ENCODE measurements around the gene CDHR5. TPM values are rescaled to one million over a fixed set of nuclear protein-coding genes. Genes with fewer than 3 reads are reported as not detected.

CDHR5 gene
- total RNA-seq, 3 donors from 2014 or later, result 6.2 TPM; not detected in 2

GRCh38 chr11:617912-618682, 6.7 kb downstream of the CDHR5 start:
- TF ChIP-seq POLR2A (IDR thresholded peaks at IDR 0.05), result no peak
- no peak for TF ChIP-seq CTCF (IDR thresholded peaks at IDR 0.05)
- no peak for TF ChIP-seq POLR2AphosphoS5 (IDR thresholded peaks at IDR 0.05)
- H3K27ac ChIP-seq, result no peak overlapping the region
- H3K27me3 ChIP-seq, result no peaks in the 10 kb centered on the region
- H3K4me1 ChIP-seq, result peaks cover 10 to 13% of the 10 kb centered on the region in 2 donors
- intact Hi-C loops (cut with DNase I; ENCODE audit: low total_unique reads), result no loop called here
- H3K4me3 ChIP-seq, result no peak overlapping the region
- DNase-seq (ENCODE audit: low spot score in 2 of 2), result no peak
- no peaks in the 10 kb centered on the region for H3K9me3 ChIP-seq
- no peaks in the 10 kb centered on the region for H3K36me3 ChIP-seq

GRCh38 chr11:617199-617911, 7.4 kb downstream of the CDHR5 start:
- no peak for DNase-seq (ENCODE audit: low spot score in 2 of 2)
- H3K27ac ChIP-seq, result no peak overlapping the region
- no peak for TF ChIP-seq POLR2AphosphoS5 (IDR thresholded peaks at IDR 0.05)
- TF ChIP-seq POLR2A (IDR thresholded peaks at IDR 0.05), result no peak
- TF ChIP-seq CTCF (IDR thresholded peaks at IDR 0.05), result no peak
- H3K9me3 ChIP-seq, result no peaks in the 10 kb centered on the region
- intact Hi-C loops (cut with DNase I; ENCODE audit: low total_unique reads), result no loop called here
- H3K4me3 ChIP-seq, result no peak overlapping the region
- no peaks in the 10 kb centered on the region for H3K27me3 ChIP-seq
- H3K36me3 ChIP-seq, result no peaks in the 10 kb centered on the region
- peaks cover 10 to 13% of the 10 kb centered on the region in 2 donors for H3K4me1 ChIP-seq

GRCh38 chr11:616320-617198, 8.2 kb downstream of the CDHR5 start:
- DNase-seq (ENCODE audit: low spot score in 2 of 2), result no peak
- peak overlapping the region; percentile 71 to 76 (median 73) for H3K4me3 ChIP-seq
- H3K4me1 ChIP-seq, result peaks cover 10 to 13% of the 10 kb centered on the region in 2 donors
- H3K36me3 ChIP-seq, result no peaks in the 10 kb centered on the region
- H3K9me3 ChIP-seq, result no peaks in the 10 kb centered on the region
- H3K27me3 ChIP-seq, result no peaks in the 10 kb centered on the region
- H3K27ac ChIP-seq, result peak overlapping the region; percentile 92 to 99
- intact Hi-C loops (cut with DNase I; ENCODE audit: low total_unique reads), result loop anchor here (1.0 kb wide), 1 partner anchor 14 kb away; no protein-coding TSS in a partner anchor
- TF ChIP-seq CTCF (IDR thresholded peaks at IDR 0.05), result no peak
- no peak for TF ChIP-seq POLR2AphosphoS5 (IDR thresholded peaks at IDR 0.05)
- no peak for TF ChIP-seq POLR2A (IDR thresholded peaks at IDR 0.05)

- TF ChIP-seq POLR2A (IDR thresholded peaks at IDR 0.05) (peak; percentile 68), POLR2AphosphoS5 (IDR thresholded peaks at IDR 0.05) (peak; percentile 86 to 92 (median 88)), CTCF (IDR thresholded peaks at IDR 0.05) (no peak)
- no peaks in the 10 kb centered on the region for H3K27me3 ChIP-seq
- peak within 1 kb of the TSS; percentile 92 to 99 for H3K27ac ChIP-seq
- DNase-seq (ENCODE audit: low spot score in 2 of 2), result peak; percentile 94 to 97
- intact Hi-C loops (cut with DNase I; ENCODE audit: low total_unique reads), result loop anchor here (1.0 kb wide), 1 partner anchor 13 kb away; no protein-coding TSS in a partner anchor
- no peaks in the 10 kb centered on the region for H3K36me3 ChIP-seq
- peaks cover 10 to 13% of the 10 kb centered on the region in 2 donors for H3K4me1 ChIP-seq
- H3K9me3 ChIP-seq, result no peaks in the 10 kb centered on the region
- H3K4me3 ChIP-seq, result peak within 1 kb of the TSS; percentile 71 to 76 (median 73)
These were observed 9.0 kb downstream of the CDHR5 start, which contains the start of gene IRF7 for GRCh38 chr11:615504-616319. IRF7 (minus strand) TSS chr11:615950; CDS start chr11:615364, 586 bp downstream.

All from breast epithelium (tissue), 4 donors.